Testis (tissue), 2 donors: ENCODE data around the gene CAMTA1.

Source experiments
- CTCF ChIP-seq, 3 experiments: fragments of 450-650 bp in 2 of 3; fragments of 200-600 bp in 1 of 3; sonication (generic) in 1 of 3; IDR thresholded peaks; one replicate each; pipeline ENCODE4 v1.5.1; 2016 to 2019; ENCODE audit warnings: antibody characterized with exemption in 3 of 3, mild to moderate bottlenecking in 2 of 3, moderate library complexity in 1 of 3
- POLR2A ChIP-seq: fragments of 450-650 bp; IDR thresholded peaks from one replicate; pipeline ENCODE4 v1.6.1; 2017; ENCODE audit warnings: antibody characterized with exemption, mild to moderate bottlenecking, moderate library complexity

- no peak for TF ChIP-seq CTCF (IDR thresholded peaks at IDR 0.05)
- no peak for TF ChIP-seq POLR2A
Observed at GRCh38 chr1:7477593-7477992, 692.3 kb downstream of the CAMTA1 start.
